Panc1 (cell line): ENCODE data around the gene PLA2G2D.

Source experiments
- CTCF ChIP-seq: fragments of 450-650 bp; IDR thresholded peaks from 2 replicates; pipeline ENCODE4 v1.5.1; 2017; ENCODE audit warnings: mild to moderate bottlenecking
- POLR2AphosphoS5 ChIP-seq: IDR thresholded peaks from 2 replicates; pipeline ENCODE4 v1.6.1; 2012; ENCODE audit warnings: mild to moderate bottlenecking, low read depth, low read length, moderate library complexity
- REST ChIP-seq, 2 experiments: IDR thresholded peaks; 2 replicates each; pipeline ENCODE4 v1.6.1; 2011 to 2012; ENCODE audit warnings: low read depth in 2 of 2, control low read depth in 1 of 2, low read length in 1 of 2, mild to moderate bottlenecking in 1 of 2, moderate library complexity in 1 of 2; ENCODE audit not compliant: insufficient read depth in 1 of 2
- TCF7L2 ChIP-seq: IDR thresholded peaks from 2 replicates; pipeline ENCODE4 v1.6.1; 2011; ENCODE audit warnings: mild to moderate bottlenecking, low read depth, low read length, inconsistent platforms

- TF ChIP-seq CTCF (no peak), REST (IDR thresholded peaks at IDR 0.05; ENCODE audit: insufficient read depth in 1 of 2, low read depth in 2 of 2, low read length in 1 of 2) (no peak), TCF7L2 (no peak), POLR2AphosphoS5 (no peak)
Measured at GRCh38 chr1:20134995-20135394, 15.7 kb upstream of the PLA2G2D start.
